Lower leg skin (tissue), 4 donors: ENCODE measurements around the gene ETV5. TPM values are rescaled to one million over a fixed set of nuclear protein-coding genes. Genes with fewer than 3 reads are reported as not detected.

Experiments used
- DNase-seq, 2 donors: peaks; one replicate each; pipeline ENCODE4 v3.0.0-alpha.2; 2019; ENCODE audit warnings: low spot score in 2 of 2
- H3K4me3 ChIP-seq: fragments of 200-600 bp; sonication (generic); 2 replicates; pipeline ENCODE4 v1.5.1; 2017; ENCODE audit warnings: mild to moderate bottlenecking, low read depth; ENCODE audit not compliant: poor library complexity, severe bottlenecking
- CTCF ChIP-seq, 3 donors: fragments of 450-650 bp; IDR thresholded peaks; one replicate each; pipeline ENCODE4 v1.5.1; 2016; ENCODE audit warnings: antibody characterized with exemption in 3 of 3, mild to moderate bottlenecking in 3 of 3, moderate library complexity in 2 of 3
- POLR2A ChIP-seq, 2 donors: fragments of 450-650 bp; IDR thresholded peaks; one replicate each; pipeline ENCODE4 v1.6.1; 2016 to 2017; ENCODE audit warnings: antibody characterized with exemption in 2 of 2, mild to moderate bottlenecking in 1 of 2, moderate library complexity in 1 of 2
- WGBS, 2 donors: methylation state at CpG; one replicate each; pipeline ENCODE4 v1.1.5; 2018; 5-methylcytosine and 5-hydroxymethylcytosine counted together
- intact Hi-C: fragments of 100-400 bp; cut with DNase I; formaldehyde crosslinking; loops from one replicate; pipeline ENCODE4 v1.15.0; 2023; ENCODE audit warnings: low total_unique reads
- total RNA-seq, 4 donors: library from RNA; depleted of rRNA; stranded (reverse); fragments of >200 nt; gene quantifications; one replicate each; pipeline ENCODE4 v1.1.0, GENCODE V29; 2016

ETV5 gene
- total RNA-seq, 4 donors from 2014 or later: 8.1 to 15.3 (median 9.7) TPM

GRCh38 chr3:186049001-186049400 lies 59.9 kb downstream of the ETV5 start:
- no peak overlapping the region for H3K4me3 ChIP-seq
- no peak for DNase-seq
- TF ChIP-seq POLR2A (IDR thresholded peaks at IDR 0.05): no peak
- no peak for TF ChIP-seq CTCF (IDR thresholded peaks at IDR 0.05)
- WGBS, 2 donors: 94 to 98% methylated on average over 4 of the region's 4 CpGs
- intact Hi-C loops: no loop called here

- 90 to 99% methylated on average over 3 of the region's 3 CpGs for WGBS, 2 donors
- TF ChIP-seq POLR2A (IDR thresholded peaks at IDR 0.05) (no peak), CTCF (IDR thresholded peaks at IDR 0.05) (no peak)
- DNase-seq: no peak
- no peak overlapping the region for H3K4me3 ChIP-seq
- intact Hi-C loops: no loop called here
These were observed 60.8 kb downstream of the ETV5 start for GRCh38 chr3:186048119-186048518.

GRCh38 chr3:186046838-186047237 lies 62.1 kb downstream of the ETV5 start:
- no peak for DNase-seq
- 88 to 94% methylated on average over 5 of the region's 5 CpGs for WGBS, 2 donors
- H3K4me3 ChIP-seq: no peak overlapping the region
- intact Hi-C loops: no loop called here
- no peak for TF ChIP-seq POLR2A (IDR thresholded peaks at IDR 0.05)
- no peak for TF ChIP-seq CTCF (IDR thresholded peaks at IDR 0.05)

- 64 to 66% methylated on average over 12 of the region's 12 CpGs for WGBS, 2 donors
- no peak overlapping the region for H3K4me3 ChIP-seq
- intact Hi-C loops: no loop called here
- no peak for DNase-seq
- TF ChIP-seq POLR2A (IDR thresholded peaks at IDR 0.05): no peak
- TF ChIP-seq CTCF (IDR thresholded peaks at IDR 0.05): no peak
These were observed 63.9 kb downstream of the ETV5 start for GRCh38 chr3:186044968-186045367.

- 77 to 93% methylated on average over 3 of the region's 3 CpGs for WGBS, 2 donors
- intact Hi-C loops: no loop called here
- no peak for DNase-seq
- no peak overlapping the region for H3K4me3 ChIP-seq
- no peak for TF ChIP-seq CTCF (IDR thresholded peaks at IDR 0.05)
- no peak for TF ChIP-seq POLR2A (IDR thresholded peaks at IDR 0.05)
These were observed 64.5 kb downstream of the ETV5 start for GRCh38 chr3:186044427-186044826.

- WGBS, 2 donors: 65 to 74% methylated on average over 7 of the region's 7 CpGs
- intact Hi-C loops: no loop called here
- TF ChIP-seq POLR2A (IDR thresholded peaks at IDR 0.05): no peak
- TF ChIP-seq CTCF (IDR thresholded peaks at IDR 0.05): no peak
- DNase-seq: no peak
- no peak overlapping the region for H3K4me3 ChIP-seq
These were observed 66.2 kb downstream of the ETV5 start for GRCh38 chr3:186042521-186043202.
